HepG2 (cell line): ENCODE measurements around the gene BPIFB6. TPM values are rescaled to one million over a fixed set of nuclear protein-coding genes. Genes with fewer than 3 reads are reported as not detected.

Experiments
- CENPBD1 ChIP-seq: sonication (generic); formaldehyde crosslinking; IDR thresholded peaks from 2 replicates; pipeline ENCODE4 v1.8.0; 2022; ENCODE audit warnings: missing genetic modification reagents, low read depth, mild to moderate bottlenecking, borderline replicate concordance
- E2F5 ChIP-seq: sonication (generic); formaldehyde crosslinking; conservative IDR thresholded peaks from 2 replicates; pipeline ENCODE4 v1.4.0; 2020; ENCODE audit warnings: missing genetic modification reagents
- GATA4 ChIP-seq: sonication (generic); IDR thresholded peaks from 2 replicates; pipeline ENCODE4 v1.6.1; 2016; ENCODE audit warnings: antibody characterized with exemption, low read depth, borderline replicate concordance
- GMEB1 ChIP-seq: sonication (generic); formaldehyde crosslinking; IDR thresholded peaks from 2 replicates; pipeline ENCODE4 v1.5.1; 2020; ENCODE audit warnings: missing genetic modification reagents, mild to moderate bottlenecking, borderline replicate concordance
- HMG20A ChIP-seq: IDR thresholded peaks from 2 replicates; pipeline ENCODE4 v1.6.1; 2016; ENCODE audit warnings: borderline replicate concordance
- HMGA1 ChIP-seq: sonication (generic); formaldehyde crosslinking; conservative IDR thresholded peaks from 2 replicates; pipeline ENCODE4 v1.4.0; 2020; ENCODE audit warnings: missing genetic modification reagents
- KAT7 ChIP-seq: IDR thresholded peaks from 2 replicates; pipeline ENCODE4 v1.6.1; 2018; ENCODE audit warnings: borderline replicate concordance, missing compliant biosample characterization
- NR2C2 ChIP-seq: sonication (generic); formaldehyde crosslinking; IDR thresholded peaks from 2 replicates; pipeline ENCODE4 v1.4.0; 2020; ENCODE audit warnings: missing genetic modification reagents, mild to moderate bottlenecking, moderate library complexity, borderline replicate concordance
- PAWR ChIP-seq: sonication (generic); formaldehyde crosslinking; IDR thresholded peaks from 2 replicates; pipeline ENCODE4 v1.4.0; 2020; ENCODE audit warnings: missing genetic modification reagents, mild to moderate bottlenecking, borderline replicate concordance
- PHF8 ChIP-seq: sonication (generic); formaldehyde crosslinking; IDR thresholded peaks from 2 replicates; pipeline ENCODE4 v1.5.0; 2020; ENCODE audit warnings: missing genetic modification reagents
- RFX1 ChIP-seq: fragments of 450-650 bp; IDR thresholded peaks from 2 replicates; pipeline ENCODE4 v1.6.1; 2017
- SIX4 ChIP-seq: sonication (generic); formaldehyde crosslinking; IDR thresholded peaks from 2 replicates; pipeline ENCODE4 v1.4.0; 2020; ENCODE audit warnings: missing genetic modification reagents
- SSRP1 ChIP-seq: IDR thresholded peaks from 2 replicates; pipeline ENCODE4 v1.6.1; 2016; ENCODE audit warnings: control low read depth
- ZBTB1 ChIP-seq: sonication (generic); formaldehyde crosslinking; IDR thresholded peaks from 2 replicates; pipeline ENCODE4 v1.4.0; 2020; ENCODE audit warnings: missing genetic modification reagents, borderline replicate concordance
- ZBTB21 ChIP-seq: sonication (generic); formaldehyde crosslinking; IDR thresholded peaks from 2 replicates; pipeline ENCODE4 v1.4.0; 2020; ENCODE audit warnings: missing genetic modification reagents
- ZBTB8A ChIP-seq: sonication (generic); formaldehyde crosslinking; IDR thresholded peaks from 2 replicates; pipeline ENCODE4 v1.4.0; 2020; ENCODE audit warnings: mild to moderate bottlenecking, low read depth, missing genetic modification reagents, borderline replicate concordance
- ZNF296 ChIP-seq: sonication (generic); formaldehyde crosslinking; conservative IDR thresholded peaks from 2 replicates; pipeline ENCODE4 v1.5.0; 2020; ENCODE audit warnings: mild to moderate bottlenecking, missing genetic modification reagents
- ZNF329 ChIP-seq: sonication (generic); formaldehyde crosslinking; IDR thresholded peaks from 2 replicates; pipeline ENCODE4 v1.9.0; 2021; ENCODE audit warnings: low read depth, mild to moderate bottlenecking, missing genetic modification reagents
- ZNF333 ChIP-seq: sonication (generic); formaldehyde crosslinking; IDR thresholded peaks from 2 replicates; pipeline ENCODE4 v1.4.0; 2020; ENCODE audit warnings: mild to moderate bottlenecking, missing genetic modification reagents, borderline replicate concordance
- ZNF547 ChIP-seq: sonication (generic); formaldehyde crosslinking; IDR thresholded peaks from 2 replicates; pipeline ENCODE4 v1.5.1; 2020; ENCODE audit warnings: mild to moderate bottlenecking, missing genetic modification reagents
- ZNF7 ChIP-seq: IDR thresholded peaks from 2 replicates; pipeline ENCODE4 v1.6.1; 2016; ENCODE audit warnings: missing biosample characterization, missing genetic modification reagents
- ZNF761 ChIP-seq: sonication (generic); formaldehyde crosslinking; conservative IDR thresholded peaks from 2 replicates; pipeline ENCODE4 v1.4.0; 2020; ENCODE audit warnings: mild to moderate bottlenecking, missing genetic modification reagents
- ZNF784 ChIP-seq: sonication (generic); formaldehyde crosslinking; IDR thresholded peaks from 2 replicates; pipeline ENCODE4 v1.5.1; 2020; ENCODE audit warnings: missing genetic modification reagents, mild to moderate bottlenecking, borderline replicate concordance
- ZNF788 ChIP-seq: sonication (generic); formaldehyde crosslinking; IDR thresholded peaks from 2 replicates; pipeline ENCODE4 v1.5.0; 2020; ENCODE audit warnings: mild to moderate bottlenecking, missing genetic modification reagents, borderline replicate concordance
- ZNF841 ChIP-seq: sonication (generic); formaldehyde crosslinking; IDR thresholded peaks from 2 replicates; pipeline ENCODE4 v1.8.1; 2023; ENCODE audit warnings: missing genetic modification reagents, borderline replicate concordance
- ZSCAN25 ChIP-seq: sonication (generic); formaldehyde crosslinking; IDR thresholded peaks from 2 replicates; pipeline ENCODE4 v1.8.0; 2022; ENCODE audit warnings: mild to moderate bottlenecking, missing genetic modification reagents
- polyA plus RNA-seq, 8 experiments: library from polyadenylated mRNA; depleted of rRNA in 3 of 8; stranded (reverse) in 7 of 8; unstranded in 1 of 8; fragments of >200 nt; fragmentation: Illumina TruSeq in 4 of 8; extraction: Trizol in 4 of 8; gene quantifications; 2 replicates each; pipeline versions ENCODE4 v1.2.1 to v1.2.3, GENCODE V29; 2011 to 2016; ENCODE audit warnings: low read depth in 4 of 8, missing spikeins in 1 of 8, mixed read lengths in 1 of 8; ENCODE audit not compliant: insufficient read depth in 1 of 8
- total RNA-seq, 5 experiments: library from RNA; depleted of rRNA; stranded (reverse); fragments of >200 nt; fragmentation: Illumina TruSeq; extraction: Trizol; gene quantifications; 2 replicates each; pipeline ENCODE4 v1.2.3, GENCODE V29; 2016; ENCODE audit warnings: low read depth in 1 of 5

BPIFB6 gene
- total and polyA plus RNA-seq, 2 of the 13 experiments (the other 11 are each of a cell fraction or from before 2014, with no cell fraction given): 0.13 to 1.7 TPM

- TF ChIP-seq GMEB1 (CRISPR knock-in tag) (no peak), ZNF761 (CRISPR knock-in tag) (no peak), ZSCAN25 (CRISPR knock-in tag) (no peak), ZNF329 (0 out of 2 replicates have a peak, but pooled peaks have one; percentile 42), ZNF547 (CRISPR knock-in tag) (0 out of 2 replicates have a peak, but pooled peaks have one; percentile 85), ZBTB8A (no peak), PHF8 (0 out of 2 replicates have a peak, but pooled peaks have one; percentile 31), HMGA1 (no peak), ZBTB21 (CRISPR knock-in tag) (no peak; the same call in 1 of the 2 replicates), ZNF788 (CRISPR knock-in tag) (no peak), NR2C2 (no peak), RFX1 (no peak), CENPBD1 (CRISPR knock-in tag) (no peak), KAT7 (CRISPR knock-in tag) (no peak), HMG20A (CRISPR knock-in tag) (no peak), ZNF784 (peak; percentile 87), GATA4 (peak; percentile 20; the same call in 1 of the 2 replicates), E2F5 (0 out of 2 replicates have a peak, but pooled peaks have one; percentile 34), SIX4 (CRISPR knock-in tag) (no peak), ZNF7 (no peak), ZNF841 (CRISPR knock-in tag) (peak; percentile 80; the same call in 1 of the 2 replicates), ZBTB1 (CRISPR knock-in tag) (no peak), ZNF296 (CRISPR knock-in tag) (no peak), ZNF333 (no peak), PAWR (CRISPR knock-in tag) (no peak), SSRP1 (CRISPR knock-in tag) (no peak; the same call in 1 of the 2 replicates)
Observed at GRCh38 chr20:33026072-33026778, 5.2 kb upstream of the BPIFB6 start (continued).
